B cell (primary cell): ENCODE measurements around the gene SLC35E1. TPM values are rescaled to one million over a fixed set of nuclear protein-coding genes. Genes with fewer than 3 reads are reported as not detected.

Source experiments
- ATAC-seq: fragments of 200-7000 bp; cut with Tn5 transposase; one replicate; pipeline ENCODE4 v1.10.0; 2021; ENCODE audit warnings: low read depth, mild to moderate bottlenecking, moderate number of reproducible peaks, moderate library complexity
- CTCF ChIA-PET: fragments of 350-600 bp; sonication (Branson Sonifier 250); formaldehyde crosslinking; loops from one replicate; lab custom pipeline; 2021; ENCODE audit warnings: antibody characterized with exemption, inconsistent platforms; lab: Charles Lee
- POLR2A ChIA-PET: fragments of 350-600 bp; sonication (Branson Sonifier 250); formaldehyde crosslinking; loops from one replicate; lab custom pipeline; 2021; ENCODE audit warnings: antibody characterized with exemption; lab: Charles Lee
- DNase-seq: peaks from one replicate; pipeline ENCODE4 v3.0.0; 2013
- H2AFZ ChIP-seq: 2 replicates; pipeline ENCODE4 v1.6.1; 2012; ENCODE audit warnings: mild to moderate bottlenecking, low read depth, low read length; ENCODE audit not compliant: insufficient read depth, poor library complexity, severe bottlenecking
- H3K27ac ChIP-seq, 2 donors: 1 replicate in 1 of 2; 2 replicates in 1 of 2; pipeline ENCODE4 v1.5.1; 2012 to 2013; ENCODE audit warnings: low read length in 2 of 2, mild to moderate bottlenecking in 2 of 2, moderate library complexity in 1 of 2
- H3K27me3 ChIP-seq, 4 experiments: fragments of 200-600 bp in 1 of 4; sonication (generic) in 1 of 4; replicated peaks in 1 of 4; 1 replicate in 2 of 4; 2 replicates in 2 of 4; pipeline versions ENCODE4 v1.6.1 to v1.7.0; 2013 to 2016; ENCODE audit warnings: low read length in 3 of 4, mild to moderate bottlenecking in 2 of 4, mixed read lengths in 1 of 4, moderate library complexity in 1 of 4; ENCODE audit not compliant: insufficient read depth in 4 of 4, control insufficient read depth in 3 of 4; ENCODE audit errors: control extremely low read depth in 1 of 4
- H3K36me3 ChIP-seq, 2 experiments: replicated peaks in 1 of 2; 1 replicate in 1 of 2; 2 replicates in 1 of 2; pipeline versions ENCODE4 v1.6.1 to v1.7.1; 2013; ENCODE audit warnings: low read length in 1 of 2; ENCODE audit not compliant: insufficient read depth in 2 of 2, control insufficient read depth in 1 of 2; ENCODE audit errors: control extremely low read depth in 1 of 2, extremely low read depth in 1 of 2
- H3K4me1 ChIP-seq, 2 donors: fragments of 200-600 bp in 1 of 2; sonication (generic) in 1 of 2; 1 replicate in 1 of 2; 2 replicates in 1 of 2; pipeline versions ENCODE4 v1.5.1 to v1.6.1; 2013 to 2017; ENCODE audit warnings: low read length in 2 of 2; ENCODE audit not compliant: control insufficient read depth in 2 of 2, insufficient read depth in 2 of 2
- H3K4me2 ChIP-seq: replicated peaks from 2 replicates; pipeline ENCODE3; 2012; ENCODE audit warnings: mild to moderate bottlenecking, low read depth, low read length; ENCODE audit not compliant: poor library complexity, severe bottlenecking
- H3K4me3 ChIP-seq, 5 experiments: fragments of 200-600 bp in 1 of 5; sonication (generic) in 1 of 5; 1 replicate in 3 of 5; 2 replicates in 2 of 5; pipeline versions ENCODE4 v1.5.1 to v1.7.0; 2011 to 2016; ENCODE audit warnings: low read length in 4 of 5, mild to moderate bottlenecking in 4 of 5, low read depth in 2 of 5, control low read depth in 1 of 5, moderate library complexity in 1 of 5; ENCODE audit not compliant: insufficient read depth in 1 of 5; ENCODE audit errors: control extremely low read depth in 1 of 5, extremely low read depth in 1 of 5
- H3K79me2 ChIP-seq: fragments of 200-600 bp; sonication (generic); one replicate; pipeline ENCODE4 v1.6.0; 2016; ENCODE audit warnings: low read length; ENCODE audit not compliant: control insufficient read depth, insufficient read depth
- H3K9ac ChIP-seq: fragments of 200-600 bp; sonication (generic); 2 replicates; pipeline ENCODE4 v1.6.1; 2017; ENCODE audit warnings: mild to moderate bottlenecking, low read length, moderate library complexity
- H3K9me3 ChIP-seq, 3 donors: one replicate each; pipeline versions ENCODE4 v1.6.1 to v1.7.1; 2013; ENCODE audit warnings: low read length in 2 of 3; ENCODE audit not compliant: control insufficient read depth in 2 of 3, insufficient read depth in 1 of 3; ENCODE audit errors: control extremely low read depth in 1 of 3
- H4K20me1 ChIP-seq: 2 replicates; pipeline ENCODE4 v1.6.0; 2012; ENCODE audit warnings: mild to moderate bottlenecking, low read length; ENCODE audit not compliant: insufficient read depth, control insufficient read depth, poor library complexity, severe bottlenecking
- H3K27ac Mint-ChIP-seq: one replicate; pipeline ENCODE4 v1.8.0; 2021; ENCODE audit warnings: mixed read lengths
- H3K27me3 Mint-ChIP-seq: one replicate; pipeline ENCODE4 v1.8.0; 2021; ENCODE audit warnings: mixed read lengths
- H3K4me1 Mint-ChIP-seq: one replicate; pipeline ENCODE4 v1.8.0; 2021; ENCODE audit warnings: mixed read lengths
- H3K4me3 Mint-ChIP-seq: one replicate; pipeline ENCODE4 v1.8.0; 2021; ENCODE audit warnings: mixed read lengths
- H3K9me3 Mint-ChIP-seq: one replicate; pipeline ENCODE4 v1.8.0; 2022; ENCODE audit warnings: mixed read lengths; ENCODE audit not compliant: insufficient read depth
- EZH2 ChIP-seq: IDR thresholded peaks from 2 replicates; pipeline ENCODE4 v1.6.1; 2012; ENCODE audit warnings: borderline replicate concordance, low read depth, mild to moderate bottlenecking, moderate library complexity, low read length; ENCODE audit not compliant: insufficient read depth, poor library complexity, severe bottlenecking
- WGBS: methylation state at CpG from one replicate; pipeline ENCODE4 v1.1.5; 2013; ENCODE audit warnings: missing lambda C conversion rate; ENCODE audit not compliant: insufficient coverage; 5-methylcytosine and 5-hydroxymethylcytosine counted together
- intact Hi-C: fragments of 100-400 bp; cut with micrococcal nuclease; formaldehyde crosslinking; loops from one replicate; pipeline ENCODE4 v1.10.0; 2022
- polyA plus RNA-seq: library from polyadenylated mRNA; depleted of rRNA; stranded (reverse); fragments of >200 nt; gene quantifications from 2 replicates; pipeline ENCODE4 v1.2.3, GENCODE V29; 2012
- total RNA-seq, 2 donors: library from RNA; stranded (reverse); fragments of 120-200 nt in 1 of 2; gene quantifications; 1 replicate in 1 of 2; 2 replicates in 1 of 2; pipeline versions ENCODE4 v1.2.3 to v1.2.4, GENCODE V29; 2013 to 2022
- TF ChIP-seq, protein P1 (sequence below): fragments of 200-600 bp; IDR thresholded peaks from one replicate; pipeline ENCODE4 v1.8.0; 2022; ENCODE audit warnings: antibody characterized with exemption, mild to moderate bottlenecking

SLC35E1 gene
- total and polyA plus RNA-seq, 2 donors (not counting 1 experiment from before 2014, with no cell fraction given) = 23.4 to 46.8 TPM

- Mint-ChIP-seq H3K27me3 (no peaks in the 10 kb centered on the region), H3K27ac (no peak overlapping the region), H3K9me3 (no peaks in the 10 kb centered on the region), H3K4me1 (no peaks in the 10 kb centered on the region), H3K4me3 (no peak overlapping the region)
- WGBS = 98% methylated on average over 12 of the region's 14 CpGs
- CTCF ChIA-PET = no interaction called here
- intact Hi-C loops = no loop called here
- H3K27ac ChIP-seq = no peak overlapping the region
- DNase-seq (no peak), ATAC-seq (no peak)
- no peak overlapping the region for H3K4me3 ChIP-seq
- no peaks in the 10 kb centered on the region for H3K9me3 ChIP-seq
- TF ChIP-seq EZH2 = no peak
- TF ChIP-seq, protein P1, sequence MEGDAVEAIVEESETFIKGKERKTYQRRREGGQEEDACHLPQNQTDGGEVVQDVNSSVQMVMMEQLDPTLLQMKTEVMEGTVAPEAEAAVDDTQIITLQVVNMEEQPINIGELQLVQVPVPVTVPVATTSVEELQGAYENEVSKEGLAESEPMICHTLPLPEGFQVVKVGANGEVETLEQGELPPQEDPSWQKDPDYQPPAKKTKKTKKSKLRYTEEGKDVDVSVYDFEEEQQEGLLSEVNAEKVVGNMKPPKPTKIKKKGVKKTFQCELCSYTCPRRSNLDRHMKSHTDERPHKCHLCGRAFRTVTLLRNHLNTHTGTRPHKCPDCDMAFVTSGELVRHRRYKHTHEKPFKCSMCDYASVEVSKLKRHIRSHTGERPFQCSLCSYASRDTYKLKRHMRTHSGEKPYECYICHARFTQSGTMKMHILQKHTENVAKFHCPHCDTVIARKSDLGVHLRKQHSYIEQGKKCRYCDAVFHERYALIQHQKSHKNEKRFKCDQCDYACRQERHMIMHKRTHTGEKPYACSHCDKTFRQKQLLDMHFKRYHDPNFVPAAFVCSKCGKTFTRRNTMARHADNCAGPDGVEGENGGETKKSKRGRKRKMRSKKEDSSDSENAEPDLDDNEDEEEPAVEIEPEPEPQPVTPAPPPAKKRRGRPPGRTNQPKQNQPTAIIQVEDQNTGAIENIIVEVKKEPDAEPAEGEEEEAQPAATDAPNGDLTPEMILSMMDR = no peak
- H3K4me1 ChIP-seq = no peaks in the 10 kb centered on the region
- no peak overlapping the region for H2AFZ ChIP-seq
- H3K27me3 ChIP-seq = no peaks in the 10 kb centered on the region
- POLR2A ChIA-PET = interaction anchor here (0.6 kb wide), 1 partner anchor 53 kb away, joined by 3 read pairs; no protein-coding TSS in a partner anchor
- peaks cover 2 to 52% of the 10 kb centered on the region in 2 experiments for H3K36me3 ChIP-seq
- no peak overlapping the region for H3K9ac ChIP-seq
- H3K79me2 ChIP-seq = no peaks in the 10 kb centered on the region
- no peaks in the 10 kb centered on the region for H4K20me1 ChIP-seq
- no peak overlapping the region for H3K4me2 ChIP-seq
These were observed 54.2 kb downstream of the SLC35E1 start for GRCh38 chr19:16518061-16518460.

DNA sequence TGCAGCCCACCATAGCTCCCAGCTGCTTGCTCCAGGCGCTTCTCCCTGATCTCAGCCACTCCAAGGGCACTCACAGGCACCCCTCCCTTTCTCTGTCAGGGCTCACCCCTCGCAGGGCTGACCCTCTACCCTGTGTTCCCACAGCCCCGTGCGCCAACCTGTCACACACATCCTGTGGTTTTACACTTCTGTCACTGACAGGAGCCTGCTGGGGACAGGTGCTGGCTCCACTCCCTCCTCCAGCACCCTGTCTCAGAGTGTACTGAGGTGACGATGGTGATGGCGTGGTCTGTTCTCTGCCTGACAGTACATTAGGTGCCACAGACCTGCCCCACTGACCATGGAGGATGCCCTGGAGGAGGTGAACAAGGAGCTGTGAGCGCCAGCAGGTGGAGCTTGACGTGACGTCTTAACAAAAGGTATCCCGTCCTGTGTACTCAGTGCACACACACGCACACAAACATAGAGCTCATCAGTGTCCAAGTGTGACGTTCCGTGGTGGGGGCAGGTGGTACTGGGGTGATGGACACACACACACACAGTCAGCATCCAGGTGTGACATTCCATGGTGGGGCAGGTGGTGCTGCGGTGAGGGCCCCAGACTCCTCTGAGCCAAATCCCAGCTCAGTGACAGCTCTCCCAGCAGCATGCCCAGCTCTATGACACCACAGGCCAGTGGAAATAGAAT, 55.1 kb downstream of the SLC35E1 start:
- Mint-ChIP-seq H3K9me3 (no peaks in the 10 kb centered on the region), H3K27me3 (no peaks in the 10 kb centered on the region), H3K27ac (peak overlapping the region; percentile 29), H3K4me1 (no peaks in the 10 kb centered on the region), H3K4me3 (no peak overlapping the region)
- 71% methylated on average over 9 of the region's 14 CpGs for WGBS
- Histone ChIP-seq H3K79me2 (no peaks in the 10 kb centered on the region), H3K9me3 (no peaks in the 10 kb centered on the region), H3K9ac (no peak overlapping the region), H3K4me3 (no peak overlapping the region), H3K36me3 (peaks cover 2 to 44% of the 10 kb centered on the region in 2 experiments), H2AFZ (no peak overlapping the region), H3K4me2 (no peak overlapping the region), H4K20me1 (no peaks in the 10 kb centered on the region), H3K27me3 (no peaks in the 10 kb centered on the region), H3K27ac (no peak overlapping the region), H3K4me1 (no peaks in the 10 kb centered on the region)
- DNase-seq (no peak), ATAC-seq (no peak)
- ChIA-PET CTCF (interaction anchor here (1.1 kb wide), 1 partner anchor 18 kb away, joined by 3 read pairs; no protein-coding TSS in a partner anchor), POLR2A (interaction anchor here (0.6 kb wide), 1 partner anchor 303 kb away, joined by 5 read pairs; no protein-coding TSS in a partner anchor)
- intact Hi-C loops = no loop called here
- no peak for TF ChIP-seq EZH2
- TF ChIP-seq, protein P1 = no peak
